ENCODE data around the gene TPRKB. TPM values are rescaled to one million over a fixed set of nuclear protein-coding genes. Genes with fewer than 3 reads are reported as not detected.
"Not testable (repeated sequence)": the region's sequence is repeated elsewhere in the genome, so short reads cannot be mapped to it uniquely, and the experiment has no call there.

The TPRKB gene
- total and polyA plus RNA-seq, 9 of the 15 experiments (the other 6 are each of a cell fraction or from before 2014, with no cell fraction given): 55.6 to 250 (median 112) TPM

DNA sequence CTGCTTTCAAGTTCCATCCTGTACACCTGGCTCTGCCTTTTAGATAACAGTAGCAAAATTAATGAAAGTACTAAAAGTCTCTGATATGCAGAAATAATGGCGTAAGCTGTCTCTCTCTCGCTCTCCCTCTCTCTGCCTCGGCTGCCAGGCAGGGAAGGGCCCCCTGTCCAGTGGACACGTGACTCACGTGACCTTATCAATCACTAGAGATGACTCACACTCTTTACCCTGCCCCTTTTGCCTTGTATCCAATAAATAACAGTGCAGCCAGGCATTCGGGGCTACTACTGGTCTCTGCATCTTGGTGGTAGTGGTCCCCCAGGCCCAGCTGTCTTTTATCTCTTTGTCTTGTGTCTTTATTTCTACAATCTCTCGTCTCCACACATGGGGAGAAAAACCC is 17.2 kb upstream of the TPRKB start (continued):
- TF ChIP-seq, protein P1, sequence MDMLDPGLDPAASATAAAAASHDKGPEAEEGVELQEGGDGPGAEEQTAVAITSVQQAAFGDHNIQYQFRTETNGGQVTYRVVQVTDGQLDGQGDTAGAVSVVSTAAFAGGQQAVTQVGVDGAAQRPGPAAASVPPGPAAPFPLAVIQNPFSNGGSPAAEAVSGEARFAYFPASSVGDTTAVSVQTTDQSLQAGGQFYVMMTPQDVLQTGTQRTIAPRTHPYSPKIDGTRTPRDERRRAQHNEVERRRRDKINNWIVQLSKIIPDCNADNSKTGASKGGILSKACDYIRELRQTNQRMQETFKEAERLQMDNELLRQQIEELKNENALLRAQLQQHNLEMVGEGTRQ (CRISPR knock-in tag; IDR thresholded peaks at IDR 0.05): peak; percentile 70
- peak; percentile 12 for TF ChIP-seq MEIS2 (IDR thresholded peaks at IDR 0.05; ENCODE audit: partially characterized antibody)
- TF ChIP-seq, protein P2, sequence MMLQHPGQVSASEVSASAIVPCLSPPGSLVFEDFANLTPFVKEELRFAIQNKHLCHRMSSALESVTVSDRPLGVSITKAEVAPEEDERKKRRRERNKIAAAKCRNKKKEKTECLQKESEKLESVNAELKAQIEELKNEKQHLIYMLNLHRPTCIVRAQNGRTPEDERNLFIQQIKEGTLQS (IDR thresholded peaks at IDR 0.05): peak; percentile 53
- TF ChIP-seq, protein P2 (CRISPR knock-in tag; conservative IDR thresholded peaks at IDR 0.05): not testable (repeated sequence)
- TF ChIP-seq CBFA2T2 (conservative IDR thresholded peaks at IDR 0.05): peak; percentile 18; the same call in 1 of the 2 replicates

DNA sequence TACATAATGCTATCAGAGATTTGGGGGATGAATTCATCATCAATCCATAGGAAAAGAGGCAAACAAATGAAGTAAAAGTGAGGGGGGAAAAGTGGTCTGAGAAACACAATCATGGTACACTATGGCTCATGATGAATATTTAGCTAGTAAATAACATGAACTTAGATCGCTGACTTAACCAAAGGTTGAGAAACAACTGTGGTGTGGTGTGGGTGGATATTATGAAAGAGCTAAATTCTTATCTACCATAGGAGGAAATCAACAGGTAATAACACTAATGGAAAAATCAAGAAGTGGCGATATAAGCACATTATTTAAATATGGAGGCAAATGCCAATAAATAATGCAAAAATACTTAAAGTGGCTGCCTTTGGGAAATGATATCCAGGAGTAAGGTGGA is 12.2 kb upstream of the TPRKB start:
- BruUV-seq (replicated peaks): no TSS peak
- Histone ChIP-seq H3K9ac (ENCODE audit: insufficient read depth in 1 of 2, low read depth in 2 of 2, low read length in 2 of 2) (no peak overlapping the region), H3K9me1 (ENCODE audit: control insufficient read depth, insufficient read depth, low read length) (no peaks in the 10 kb centered on the region), H3K27me3 (ENCODE audit: control insufficient read depth in 2 of 2, insufficient read depth in 2 of 2, low read length in 2 of 2) (no peaks in the 10 kb centered on the region), H3K9me3 (replicated peaks; ENCODE audit: control insufficient read depth, insufficient read depth, low read depth, low read length) (no peaks in the 10 kb centered on the region), H2AFZ (ENCODE audit: low read depth, low read length) (no peak overlapping the region), H3K79me2 (ENCODE audit: control insufficient read depth, insufficient read depth, low read length) (no peaks in the 10 kb centered on the region), H3K4me2 (ENCODE audit: insufficient read depth, low read length) (no peak overlapping the region), H3K36me3 (ENCODE audit: control insufficient read depth, insufficient read depth, low read length) (no peaks in the 10 kb centered on the region; the same call in 2 of the 3 replicates), H4K20me1 (replicated peaks; ENCODE audit: control insufficient read depth, insufficient read depth, low read length) (no peaks in the 10 kb centered on the region), H3K4me3 (no peak overlapping the region), H3K4me1 (replicated peaks in 1 of 2; ENCODE audit: control insufficient read depth in 2 of 2, insufficient read depth in 2 of 2, low read length in 2 of 2) (no peaks in the 10 kb centered on the region), H3K27ac (ENCODE audit: extremely low read depth, low read depth, low read length) (no peak overlapping the region)
- in situ Hi-C loops (cut with MboI): no loop called here
- ChIA-PET POLR2A (interaction anchor here (0.6 to 0.8 kb wide), 2 partner anchors 12 to 126 kb away, joined by 3 read pairs; partner anchors contain the start of gene TPRKB), CTCF (ENCODE audit: low intra/inter-chr PET ratio) (no interaction called here)
- WGBS (ENCODE audit: insufficient coverage, low coverage, missing lambda C conversion rate): 60% methylated on average over 2 of the region's 2 CpGs
- DNase-seq (ENCODE audit: extremely low read depth in 1 of 4, low spot score in 3 of 4) (no peak), ATAC-seq (no peak), FAIRE-seq (no peak)
- intact Hi-C loops (cut with micrococcal nuclease): no loop called here
- TF ChIP-seq MXI1 (IDR thresholded peaks at IDR 0.05; ENCODE audit: low read depth, low read length): no peak
- no peak for TF ChIP-seq COPS2 (conservative IDR thresholded peaks at IDR 0.05)
- TF ChIP-seq, protein P3, sequence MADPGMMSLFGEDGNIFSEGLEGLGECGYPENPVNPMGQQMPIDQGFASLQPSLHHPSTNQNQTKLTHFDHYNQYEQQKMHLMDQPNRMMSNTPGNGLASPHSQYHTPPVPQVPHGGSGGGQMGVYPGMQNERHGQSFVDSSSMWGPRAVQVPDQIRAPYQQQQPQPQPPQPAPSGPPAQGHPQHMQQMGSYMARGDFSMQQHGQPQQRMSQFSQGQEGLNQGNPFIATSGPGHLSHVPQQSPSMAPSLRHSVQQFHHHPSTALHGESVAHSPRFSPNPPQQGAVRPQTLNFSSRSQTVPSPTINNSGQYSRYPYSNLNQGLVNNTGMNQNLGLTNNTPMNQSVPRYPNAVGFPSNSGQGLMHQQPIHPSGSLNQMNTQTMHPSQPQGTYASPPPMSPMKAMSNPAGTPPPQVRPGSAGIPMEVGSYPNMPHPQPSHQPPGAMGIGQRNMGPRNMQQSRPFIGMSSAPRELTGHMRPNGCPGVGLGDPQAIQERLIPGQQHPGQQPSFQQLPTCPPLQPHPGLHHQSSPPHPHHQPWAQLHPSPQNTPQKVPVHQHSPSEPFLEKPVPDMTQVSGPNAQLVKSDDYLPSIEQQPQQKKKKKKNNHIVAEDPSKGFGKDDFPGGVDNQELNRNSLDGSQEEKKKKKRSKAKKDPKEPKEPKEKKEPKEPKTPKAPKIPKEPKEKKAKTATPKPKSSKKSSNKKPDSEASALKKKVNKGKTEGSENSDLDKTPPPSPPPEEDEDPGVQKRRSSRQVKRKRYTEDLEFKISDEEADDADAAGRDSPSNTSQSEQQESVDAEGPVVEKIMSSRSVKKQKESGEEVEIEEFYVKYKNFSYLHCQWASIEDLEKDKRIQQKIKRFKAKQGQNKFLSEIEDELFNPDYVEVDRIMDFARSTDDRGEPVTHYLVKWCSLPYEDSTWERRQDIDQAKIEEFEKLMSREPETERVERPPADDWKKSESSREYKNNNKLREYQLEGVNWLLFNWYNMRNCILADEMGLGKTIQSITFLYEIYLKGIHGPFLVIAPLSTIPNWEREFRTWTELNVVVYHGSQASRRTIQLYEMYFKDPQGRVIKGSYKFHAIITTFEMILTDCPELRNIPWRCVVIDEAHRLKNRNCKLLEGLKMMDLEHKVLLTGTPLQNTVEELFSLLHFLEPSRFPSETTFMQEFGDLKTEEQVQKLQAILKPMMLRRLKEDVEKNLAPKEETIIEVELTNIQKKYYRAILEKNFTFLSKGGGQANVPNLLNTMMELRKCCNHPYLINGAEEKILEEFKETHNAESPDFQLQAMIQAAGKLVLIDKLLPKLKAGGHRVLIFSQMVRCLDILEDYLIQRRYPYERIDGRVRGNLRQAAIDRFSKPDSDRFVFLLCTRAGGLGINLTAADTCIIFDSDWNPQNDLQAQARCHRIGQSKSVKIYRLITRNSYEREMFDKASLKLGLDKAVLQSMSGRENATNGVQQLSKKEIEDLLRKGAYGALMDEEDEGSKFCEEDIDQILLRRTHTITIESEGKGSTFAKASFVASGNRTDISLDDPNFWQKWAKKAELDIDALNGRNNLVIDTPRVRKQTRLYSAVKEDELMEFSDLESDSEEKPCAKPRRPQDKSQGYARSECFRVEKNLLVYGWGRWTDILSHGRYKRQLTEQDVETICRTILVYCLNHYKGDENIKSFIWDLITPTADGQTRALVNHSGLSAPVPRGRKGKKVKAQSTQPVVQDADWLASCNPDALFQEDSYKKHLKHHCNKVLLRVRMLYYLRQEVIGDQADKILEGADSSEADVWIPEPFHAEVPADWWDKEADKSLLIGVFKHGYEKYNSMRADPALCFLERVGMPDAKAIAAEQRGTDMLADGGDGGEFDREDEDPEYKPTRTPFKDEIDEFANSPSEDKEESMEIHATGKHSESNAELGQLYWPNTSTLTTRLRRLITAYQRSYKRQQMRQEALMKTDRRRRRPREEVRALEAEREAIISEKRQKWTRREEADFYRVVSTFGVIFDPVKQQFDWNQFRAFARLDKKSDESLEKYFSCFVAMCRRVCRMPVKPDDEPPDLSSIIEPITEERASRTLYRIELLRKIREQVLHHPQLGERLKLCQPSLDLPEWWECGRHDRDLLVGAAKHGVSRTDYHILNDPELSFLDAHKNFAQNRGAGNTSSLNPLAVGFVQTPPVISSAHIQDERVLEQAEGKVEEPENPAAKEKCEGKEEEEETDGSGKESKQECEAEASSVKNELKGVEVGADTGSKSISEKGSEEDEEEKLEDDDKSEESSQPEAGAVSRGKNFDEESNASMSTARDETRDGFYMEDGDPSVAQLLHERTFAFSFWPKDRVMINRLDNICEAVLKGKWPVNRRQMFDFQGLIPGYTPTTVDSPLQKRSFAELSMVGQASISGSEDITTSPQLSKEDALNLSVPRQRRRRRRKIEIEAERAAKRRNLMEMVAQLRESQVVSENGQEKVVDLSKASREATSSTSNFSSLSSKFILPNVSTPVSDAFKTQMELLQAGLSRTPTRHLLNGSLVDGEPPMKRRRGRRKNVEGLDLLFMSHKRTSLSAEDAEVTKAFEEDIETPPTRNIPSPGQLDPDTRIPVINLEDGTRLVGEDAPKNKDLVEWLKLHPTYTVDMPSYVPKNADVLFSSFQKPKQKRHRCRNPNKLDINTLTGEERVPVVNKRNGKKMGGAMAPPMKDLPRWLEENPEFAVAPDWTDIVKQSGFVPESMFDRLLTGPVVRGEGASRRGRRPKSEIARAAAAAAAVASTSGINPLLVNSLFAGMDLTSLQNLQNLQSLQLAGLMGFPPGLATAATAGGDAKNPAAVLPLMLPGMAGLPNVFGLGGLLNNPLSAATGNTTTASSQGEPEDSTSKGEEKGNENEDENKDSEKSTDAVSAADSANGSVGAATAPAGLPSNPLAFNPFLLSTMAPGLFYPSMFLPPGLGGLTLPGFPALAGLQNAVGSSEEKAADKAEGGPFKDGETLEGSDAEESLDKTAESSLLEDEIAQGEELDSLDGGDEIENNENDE (IDR thresholded peaks at IDR 0.05; ENCODE audit: low read depth, low read length): no peak
- no peak for TF ChIP-seq ZNF695 (CRISPR knock-in tag; IDR thresholded peaks at IDR 0.05)

All from K562 (cell line).